C1 segment of cervical spinal cord (tissue), 14 donors: ENCODE measurements around the gene ABCD3.
"Not testable (repeated sequence)": the region's sequence is repeated elsewhere in the genome, so short reads cannot be mapped to it uniquely, and the experiment has no call there.

ENCODE experiments used
- DNase-seq, 14 donors: peaks; one replicate each; lab custom pipeline; 2025; lab: John Stamatoyannopoulos, UW

Gene ABCD3

DNA sequence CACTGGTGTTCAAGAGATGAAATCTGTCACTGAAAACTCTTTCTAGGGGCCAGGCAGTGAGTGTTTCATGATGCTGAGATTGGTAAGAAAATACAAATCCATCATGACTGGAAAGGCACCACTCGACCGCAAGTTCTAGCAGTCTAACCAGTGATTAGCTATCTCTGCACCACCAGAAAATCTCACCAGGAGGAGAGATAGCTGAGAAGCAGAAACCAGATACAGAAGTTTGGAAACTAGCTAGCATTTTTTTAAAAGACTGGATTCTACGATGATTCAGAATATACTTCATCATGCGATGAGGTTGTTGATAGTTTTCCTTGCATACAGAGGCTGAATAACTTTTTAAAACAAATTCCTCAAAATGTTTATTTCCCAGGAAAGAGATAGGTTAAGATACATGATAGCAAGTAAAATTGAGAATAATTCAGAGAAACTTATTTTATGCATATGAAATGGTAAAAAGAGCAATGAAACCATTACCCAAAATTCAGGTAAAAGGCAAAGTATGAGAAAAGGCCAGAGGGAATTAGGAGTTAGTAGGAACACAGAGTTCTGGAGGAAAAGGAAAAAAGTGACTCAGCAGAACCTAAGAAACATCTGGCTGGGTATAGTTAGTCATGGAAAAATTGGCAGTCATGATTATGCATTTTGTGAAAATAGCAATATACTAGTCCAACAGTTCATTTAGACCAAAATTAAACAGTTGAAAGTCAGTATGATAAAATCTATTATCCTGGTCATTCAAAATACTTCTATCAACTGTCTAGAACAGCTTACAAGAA, 126.7 kb downstream of the ABCD3 start:
- DNase-seq: no peak

DNA sequence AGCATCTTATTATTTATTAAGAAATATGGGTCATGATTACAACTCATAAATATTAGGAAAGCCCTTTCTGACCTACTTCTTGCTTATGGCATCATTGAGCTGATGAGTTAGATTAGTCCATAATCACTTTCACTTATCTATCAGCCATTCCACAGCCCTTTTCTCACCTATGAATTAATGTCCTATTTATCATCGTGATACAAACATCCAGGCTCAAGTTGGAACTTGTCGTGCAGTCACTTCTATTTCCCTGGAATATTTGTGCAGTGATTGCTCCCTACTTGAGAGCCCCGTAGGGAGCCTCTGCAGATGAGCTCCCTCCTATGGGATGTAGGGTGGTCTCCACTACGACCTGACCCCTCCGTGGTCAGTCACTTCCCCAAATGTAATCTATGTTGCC, 131.5 kb downstream of the ABCD3 start:
- DNase-seq: no peak

- no peak for DNase-seq
Observed at GRCh38 chr1:94550396-94550795, 132.2 kb downstream of the ABCD3 start.

DNA sequence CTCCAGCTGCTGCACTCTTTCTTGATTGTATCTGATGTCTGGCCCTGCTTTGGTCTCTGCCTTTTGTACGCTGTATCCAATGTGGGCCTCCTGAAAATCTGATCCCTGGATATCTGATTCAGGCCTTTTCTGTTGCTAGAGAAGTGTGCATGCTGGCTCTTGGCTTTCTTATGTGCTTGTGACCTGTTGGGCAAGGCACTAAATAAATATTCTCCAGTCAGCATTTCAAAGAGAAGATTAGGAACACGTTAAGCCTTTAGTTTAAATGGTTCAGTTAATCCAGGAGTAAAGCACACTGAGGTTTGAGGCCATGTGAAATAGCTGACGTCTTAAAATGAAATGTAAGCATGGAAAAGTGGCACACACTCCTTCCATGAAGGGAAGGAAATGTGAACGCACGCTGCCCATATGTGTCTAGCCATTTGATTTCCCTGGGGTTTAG, 132.6 kb downstream of the ABCD3 start:
- DNase-seq: no peak

- no peak for DNase-seq
Observed at GRCh38 chr1:94551449-94551848, 133.3 kb downstream of the ABCD3 start.

GRCh38 chr1:94552071-94552586, 133.9 kb downstream of the ABCD3 start:
- no peak for DNase-seq

DNA sequence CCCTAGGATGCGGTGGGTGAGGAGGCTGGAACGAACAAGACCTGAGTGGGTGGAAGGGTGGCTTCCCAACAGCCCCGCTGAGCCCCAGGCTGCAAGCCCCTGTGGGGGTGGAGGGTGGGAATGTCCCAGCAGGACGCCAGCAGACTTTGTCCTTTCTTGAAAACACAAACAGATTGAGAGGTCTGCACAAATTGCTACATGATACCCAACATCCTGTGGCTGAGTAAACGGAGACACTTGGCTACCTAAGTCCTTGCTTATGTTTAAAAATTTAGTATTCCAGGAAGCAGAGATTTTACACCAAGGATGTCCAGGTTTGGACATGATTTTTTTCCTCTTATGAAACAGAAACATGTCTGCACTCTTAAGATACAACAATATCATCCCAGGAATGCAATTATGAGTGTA, 135.1 kb downstream of the ABCD3 start:
- no peak for DNase-seq

DNA sequence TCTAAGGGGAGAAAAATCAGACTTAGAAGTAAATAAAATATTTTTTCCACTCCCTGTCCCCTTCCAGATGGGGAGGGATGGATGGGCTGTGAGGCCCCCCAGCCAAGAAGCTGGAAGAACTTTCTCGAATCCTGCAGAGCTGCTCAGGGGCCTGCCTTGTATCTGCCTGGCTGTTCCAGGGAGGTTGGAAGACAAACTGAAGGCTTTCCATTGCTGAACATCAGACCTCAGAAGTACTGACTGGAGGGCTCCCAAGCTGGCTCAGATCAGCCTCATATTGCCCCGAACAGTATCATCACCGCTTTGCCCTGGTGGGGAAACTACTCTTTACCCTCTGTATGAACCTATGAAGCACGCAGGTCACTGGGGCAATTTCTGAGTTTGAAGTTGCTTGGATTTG, 135.7 kb downstream of the ABCD3 start:
- DNase-seq: no peak

DNA sequence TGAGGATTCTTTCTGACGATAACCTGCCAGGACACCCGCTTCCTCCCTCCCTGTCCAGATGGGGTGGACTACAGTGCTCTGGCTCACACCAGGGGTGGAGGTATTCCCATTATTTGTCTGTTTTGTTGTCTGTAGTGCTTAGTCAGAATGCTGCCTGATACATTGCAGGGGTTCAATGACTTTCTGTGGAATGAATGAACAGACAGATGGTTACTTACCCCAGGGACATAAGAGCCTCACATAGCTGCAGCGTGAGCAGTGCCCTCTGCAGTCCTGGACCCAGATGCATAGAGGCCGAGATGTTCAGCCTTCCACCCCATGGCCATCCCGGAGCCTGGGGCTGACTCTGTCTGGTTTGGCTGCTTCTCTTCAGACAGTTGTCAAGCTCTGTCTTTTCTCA, 136.4 kb downstream of the ABCD3 start:
- DNase-seq: no peak

DNA sequence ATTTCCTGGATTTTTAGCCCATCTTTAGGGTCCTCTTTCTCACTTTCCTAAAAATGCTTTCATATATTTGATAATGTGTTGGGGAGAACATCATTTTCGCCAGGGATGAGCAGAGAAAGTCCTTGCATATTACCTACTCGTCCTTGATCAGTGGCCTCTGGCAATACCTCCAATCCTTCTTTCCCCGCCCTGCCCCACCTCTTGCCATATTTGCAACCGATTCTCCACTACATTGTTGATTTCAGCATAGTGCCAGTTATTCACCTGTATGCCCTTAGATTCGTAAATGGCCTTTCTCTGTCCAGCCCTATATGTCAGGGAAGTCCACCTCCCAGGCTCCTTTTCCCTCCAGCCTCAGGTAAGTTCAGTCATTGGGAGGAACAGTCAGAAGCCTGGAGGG, 136.9 kb downstream of the ABCD3 start:
- DNase-seq: no peak

- no peak for DNase-seq
Observed at GRCh38 chr1:94559921-94560320, 141.7 kb downstream of the ABCD3 start.

GRCh38 chr1:94560333-94560732, 142.1 kb downstream of the ABCD3 start:
- no peak for DNase-seq

DNA sequence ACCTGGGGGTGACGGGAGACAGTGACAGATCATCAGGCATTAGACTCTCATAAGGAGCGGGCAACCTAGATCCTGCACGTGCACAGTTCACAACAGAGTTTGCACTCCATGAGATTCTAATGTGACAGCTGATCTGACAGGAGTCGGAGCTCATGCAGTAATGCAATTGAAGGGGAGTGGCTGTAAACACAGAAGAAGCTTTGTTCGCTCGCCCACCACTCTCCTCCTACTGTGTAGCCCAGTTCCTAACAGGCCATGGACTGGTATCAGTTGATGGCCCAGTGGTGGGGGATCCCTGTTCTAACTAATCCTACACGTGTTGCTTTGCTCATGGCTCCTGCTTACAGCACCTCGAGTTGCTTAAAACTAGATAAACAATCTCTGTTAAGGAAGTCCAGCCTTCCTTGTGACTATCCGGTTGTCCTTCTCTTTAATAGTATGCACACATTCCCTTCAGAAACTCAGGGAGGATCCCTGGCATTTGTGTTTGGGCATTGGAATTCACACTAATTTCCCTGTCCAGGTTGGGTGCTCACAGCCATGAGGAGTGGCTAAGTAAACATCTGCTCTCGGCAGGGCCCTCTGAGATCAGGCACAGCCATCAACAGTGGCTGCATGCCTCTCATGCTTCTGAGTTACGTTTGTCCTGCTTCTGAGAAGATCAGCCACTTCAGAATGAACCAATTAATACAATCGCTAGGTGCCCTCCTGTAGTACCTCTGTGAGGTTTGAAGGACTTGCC, 144.5 kb downstream of the ABCD3 start:
- DNase-seq: no peak

DNA sequence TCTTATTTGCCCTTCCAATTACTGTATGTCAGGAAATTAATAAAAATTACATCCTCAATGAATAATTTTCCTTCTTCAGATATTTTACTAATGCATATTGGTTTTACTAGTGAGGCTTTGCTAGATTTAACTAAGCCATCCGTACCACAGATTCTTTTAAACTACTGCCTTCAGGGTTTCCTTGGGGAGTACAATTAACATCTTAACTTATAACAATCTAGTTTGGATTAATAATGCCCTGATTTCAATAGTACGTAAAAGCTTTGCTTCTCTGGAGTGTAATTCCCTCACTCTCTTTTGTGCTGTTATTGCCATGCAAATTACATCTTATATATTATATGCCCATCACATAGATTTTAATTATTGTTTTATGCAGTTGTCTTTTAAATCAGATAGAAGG, 147.7 kb downstream of the ABCD3 start:
- DNase-seq: no peak

DNA sequence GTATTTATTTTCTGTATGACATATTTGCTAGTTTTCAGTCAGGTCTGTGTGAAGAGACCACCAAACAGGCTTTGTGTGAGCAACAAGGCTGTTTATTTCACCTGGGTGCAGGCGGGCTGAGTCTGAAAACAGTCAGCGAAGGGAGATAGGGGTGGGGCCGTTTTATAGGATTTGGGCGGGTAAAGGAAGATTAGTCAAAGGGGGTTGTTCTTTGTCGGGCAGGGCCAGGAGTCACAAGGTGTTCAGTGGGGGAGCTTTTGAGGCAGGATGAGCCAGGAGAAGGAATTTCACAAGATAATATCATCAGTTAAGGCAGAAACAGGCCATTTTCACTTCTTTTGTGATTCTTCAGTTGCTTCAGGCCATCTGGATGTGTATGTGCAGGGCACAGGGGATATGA, 148.2 kb downstream of the ABCD3 start:
- DNase-seq: not testable (repeated sequence)

GRCh38 chr1:94567975-94568607, 149.9 kb downstream of the ABCD3 start:
- not testable (repeated sequence) for DNase-seq
